Measurements from ENCODE around the gene DYNLL1.
"Not testable (repeated sequence)": the region's sequence is repeated elsewhere in the genome, so short reads cannot be mapped to it uniquely, and the experiment has no call there.

Gene DYNLL1

DNA sequence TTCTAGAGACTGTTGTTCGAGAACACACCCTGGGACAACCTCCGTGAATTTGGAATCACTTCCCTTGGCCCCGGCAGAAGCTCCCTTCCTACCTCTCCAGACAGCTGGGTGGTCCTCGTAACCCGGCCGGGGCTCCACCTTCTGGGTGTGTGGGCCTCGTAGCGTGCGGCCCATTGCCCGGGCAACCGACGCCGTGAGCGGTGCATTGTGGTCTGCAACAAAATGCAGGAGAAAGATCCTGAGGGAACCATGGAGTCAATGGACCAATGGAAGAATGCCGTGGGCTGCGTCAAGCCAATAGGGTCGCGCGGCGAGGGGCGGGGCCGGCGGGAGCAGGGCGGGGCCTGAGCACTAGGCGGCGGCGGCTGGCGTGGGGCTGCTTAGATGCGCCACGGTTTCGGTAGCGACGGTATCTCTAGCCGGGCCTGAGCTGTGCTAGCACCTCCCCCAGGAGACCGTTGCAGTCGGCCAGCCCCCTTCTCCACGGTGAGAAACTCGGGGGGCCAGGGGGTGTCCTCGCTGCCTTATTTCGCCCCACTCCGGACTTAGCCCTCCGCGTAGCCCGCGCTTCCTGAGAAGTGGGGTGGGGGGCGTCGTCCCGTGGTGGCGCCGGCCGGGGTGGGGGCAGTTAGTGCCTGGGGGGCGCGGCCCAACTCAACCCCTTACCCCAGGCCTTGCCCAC is at the start of gene DYNLL1:
Gene DYNLL1 (plus strand): TSS at position 383 of the 682 bp plus-strand sequence. CDS start 309 bp downstream, outside the sequence.
- peak; percentile 91 for TF ChIP-seq POLR2A (IDR thresholded peaks at IDR 0.05; ENCODE audit: extremely low read depth, insufficient read length)
- TF ChIP-seq, protein P1, sequence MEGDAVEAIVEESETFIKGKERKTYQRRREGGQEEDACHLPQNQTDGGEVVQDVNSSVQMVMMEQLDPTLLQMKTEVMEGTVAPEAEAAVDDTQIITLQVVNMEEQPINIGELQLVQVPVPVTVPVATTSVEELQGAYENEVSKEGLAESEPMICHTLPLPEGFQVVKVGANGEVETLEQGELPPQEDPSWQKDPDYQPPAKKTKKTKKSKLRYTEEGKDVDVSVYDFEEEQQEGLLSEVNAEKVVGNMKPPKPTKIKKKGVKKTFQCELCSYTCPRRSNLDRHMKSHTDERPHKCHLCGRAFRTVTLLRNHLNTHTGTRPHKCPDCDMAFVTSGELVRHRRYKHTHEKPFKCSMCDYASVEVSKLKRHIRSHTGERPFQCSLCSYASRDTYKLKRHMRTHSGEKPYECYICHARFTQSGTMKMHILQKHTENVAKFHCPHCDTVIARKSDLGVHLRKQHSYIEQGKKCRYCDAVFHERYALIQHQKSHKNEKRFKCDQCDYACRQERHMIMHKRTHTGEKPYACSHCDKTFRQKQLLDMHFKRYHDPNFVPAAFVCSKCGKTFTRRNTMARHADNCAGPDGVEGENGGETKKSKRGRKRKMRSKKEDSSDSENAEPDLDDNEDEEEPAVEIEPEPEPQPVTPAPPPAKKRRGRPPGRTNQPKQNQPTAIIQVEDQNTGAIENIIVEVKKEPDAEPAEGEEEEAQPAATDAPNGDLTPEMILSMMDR (IDR thresholded peaks at IDR 0.05; ENCODE audit: low read depth, low read length) = no peak
- TF ChIP-seq, protein P2, sequence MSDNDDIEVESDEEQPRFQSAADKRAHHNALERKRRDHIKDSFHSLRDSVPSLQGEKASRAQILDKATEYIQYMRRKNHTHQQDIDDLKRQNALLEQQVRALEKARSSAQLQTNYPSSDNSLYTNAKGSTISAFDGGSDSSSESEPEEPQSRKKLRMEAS (IDR thresholded peaks at IDR 0.05; ENCODE audit: low read depth, low read length) = peak; percentile 75; the same call in 1 of the 2 replicates
- peak; percentile 37 for TF ChIP-seq MYC (IDR thresholded peaks at IDR 0.05; ENCODE audit: low read depth, low read length)
- H3K4me3 ChIP-seq (ENCODE audit: low read depth, low read length) = peak within 1 kb of the TSS; percentile 87
- DNase-seq (ENCODE audit: low read depth) = peak; percentile 98

DNA sequence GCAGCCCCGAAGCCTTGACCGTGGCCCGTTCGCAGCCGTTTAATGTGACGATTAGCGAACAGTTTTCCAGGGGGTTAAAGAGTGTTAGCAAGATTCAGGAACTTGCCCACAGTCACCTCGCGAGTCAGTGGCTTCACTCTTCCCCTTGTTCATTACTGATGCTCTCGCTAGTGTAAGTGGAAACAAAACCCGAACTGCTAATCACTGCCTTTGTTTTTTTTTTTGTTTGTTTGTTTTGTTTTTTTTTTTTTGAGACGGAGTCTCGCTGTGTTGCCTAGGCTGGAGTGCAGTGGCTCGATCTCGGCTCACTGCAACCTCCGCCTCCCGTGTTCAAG is 49.1 kb upstream of the DYNLL1 start:
- DNase-seq (ENCODE audit: low read depth) = not testable (repeated sequence)
- peak overlapping the region; percentile 77 for H3K4me3 ChIP-seq (ENCODE audit: low read depth, low read length)

DNA sequence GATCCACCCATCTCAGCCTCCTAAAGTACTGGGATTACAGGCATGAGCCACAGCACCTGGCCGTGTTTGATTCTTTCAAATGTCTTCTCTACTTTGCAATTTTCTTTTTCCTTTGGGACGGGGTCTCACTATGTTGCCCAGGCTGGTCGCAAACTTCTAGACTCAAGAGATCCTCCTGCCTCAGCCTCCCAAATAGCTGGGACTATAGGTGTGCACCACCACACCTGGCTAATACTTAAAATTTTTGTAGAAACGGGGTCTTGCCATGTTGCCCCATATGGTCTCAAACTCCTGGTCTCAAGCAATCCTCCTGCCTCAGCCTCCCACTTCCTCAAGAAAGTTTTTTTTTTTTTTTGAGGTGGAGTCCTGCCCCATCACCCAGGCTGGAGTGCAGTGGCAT is 47.9 kb upstream of the DYNLL1 start:
- TF ChIP-seq, protein P2 (IDR thresholded peaks at IDR 0.05; ENCODE audit: low read depth, low read length) = no peak
- TF ChIP-seq, protein P1 (IDR thresholded peaks at IDR 0.05; ENCODE audit: low read depth, low read length) = no peak
- TF ChIP-seq POLR2A (IDR thresholded peaks at IDR 0.05; ENCODE audit: extremely low read depth, insufficient read length) = no peak
- no peak for TF ChIP-seq MYC (IDR thresholded peaks at IDR 0.05; ENCODE audit: low read depth, low read length)
- DNase-seq (ENCODE audit: low read depth) = no peak
- peak overlapping the region; percentile 77 for H3K4me3 ChIP-seq (ENCODE audit: low read depth, low read length)

DNA sequence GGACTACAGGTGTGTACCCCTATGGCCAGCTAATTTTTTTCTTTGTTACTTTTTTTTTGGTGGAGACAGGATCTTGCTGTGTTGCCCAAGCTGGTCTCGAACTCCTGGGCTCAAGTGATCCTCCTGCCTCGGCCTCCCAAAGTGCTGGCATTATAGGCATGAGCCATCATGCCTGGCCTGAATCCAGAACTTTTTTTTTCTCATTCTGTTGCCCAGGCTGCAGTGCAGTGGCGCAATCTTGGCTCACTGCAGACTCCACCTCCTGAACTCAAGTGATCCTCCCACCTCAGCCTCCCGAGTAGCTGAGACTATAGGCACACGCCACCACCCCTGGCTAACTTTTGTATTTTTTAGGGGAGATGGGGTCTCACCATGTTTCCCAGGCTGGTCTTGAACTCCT is 43.4 kb upstream of the DYNLL1 start:
- DNase-seq (ENCODE audit: low read depth) = peak; percentile 36
- H3K4me3 ChIP-seq (ENCODE audit: low read depth, low read length) = not testable (repeated sequence)

DNA sequence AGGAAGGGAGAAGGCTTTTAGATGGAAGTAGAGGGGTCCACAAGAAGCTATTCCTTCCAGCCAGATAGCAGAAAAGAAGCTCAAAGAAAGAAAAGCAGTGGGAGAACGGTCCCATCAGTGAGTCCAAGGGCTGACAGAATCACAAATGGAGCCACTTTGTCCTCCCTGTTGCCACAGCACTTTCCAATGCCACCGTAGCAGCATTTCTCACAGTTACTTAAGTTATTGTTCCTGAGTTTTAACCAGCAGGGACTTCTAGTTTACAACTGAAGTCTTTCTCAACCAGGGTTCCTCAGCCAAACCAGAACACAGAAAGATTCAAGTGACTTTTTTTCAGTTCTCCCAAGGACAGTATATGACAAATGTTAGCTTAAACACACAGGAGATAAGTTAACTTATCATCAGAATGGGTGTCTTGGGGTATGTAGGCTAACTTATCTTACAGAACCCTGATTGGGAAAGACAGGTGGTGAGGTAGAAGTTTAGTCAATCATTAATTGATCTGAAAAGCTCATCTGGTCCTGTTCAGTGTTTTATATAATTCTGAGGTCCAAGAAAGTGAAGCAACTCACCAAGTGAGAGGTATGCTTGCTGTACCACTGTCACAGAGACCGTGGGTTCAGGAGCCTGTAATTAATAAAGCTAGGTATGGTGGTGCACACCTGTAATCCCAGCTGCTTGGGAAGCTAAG is 42.7 kb upstream of the DYNLL1 start:
- H3K4me3 ChIP-seq (ENCODE audit: low read depth, low read length) = no peak overlapping the region
- no peak for DNase-seq (ENCODE audit: low read depth)
- TF ChIP-seq MYC (IDR thresholded peaks at IDR 0.05; ENCODE audit: low read depth, low read length) (no peak), POLR2A (IDR thresholded peaks at IDR 0.05; ENCODE audit: extremely low read depth, insufficient read length) (no peak)
- TF ChIP-seq, protein P2 (IDR thresholded peaks at IDR 0.05; ENCODE audit: low read depth, low read length) = no peak
- TF ChIP-seq, protein P1 (IDR thresholded peaks at IDR 0.05; ENCODE audit: low read depth, low read length) = no peak

DNA sequence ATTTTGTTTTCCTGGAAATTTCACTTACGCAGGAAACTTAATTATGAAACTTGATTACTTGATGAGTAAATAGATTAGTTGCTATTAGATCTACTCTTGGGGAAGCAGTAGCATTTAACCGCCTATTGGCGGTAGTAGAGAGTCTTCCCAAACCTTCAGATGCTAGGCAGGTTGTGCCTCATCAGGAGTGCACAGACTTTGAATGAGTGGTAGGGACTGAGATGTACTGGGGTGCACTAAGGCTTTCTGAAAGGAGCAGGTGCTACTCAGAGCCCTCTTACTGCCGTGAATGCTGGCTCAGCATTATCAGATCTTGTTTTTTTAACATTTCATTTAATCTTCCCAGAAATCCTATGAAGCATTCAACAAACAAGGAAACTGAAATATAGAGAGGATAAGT is 41.9 kb upstream of the DYNLL1 start:
- no peak overlapping the region for H3K4me3 ChIP-seq (ENCODE audit: low read depth, low read length)
- DNase-seq (ENCODE audit: low read depth) = peak; percentile 67
- TF ChIP-seq, protein P1 (IDR thresholded peaks at IDR 0.05; ENCODE audit: low read depth, low read length) = peak; percentile 88
- TF ChIP-seq POLR2A (IDR thresholded peaks at IDR 0.05; ENCODE audit: extremely low read depth, insufficient read length) = no peak

DNA sequence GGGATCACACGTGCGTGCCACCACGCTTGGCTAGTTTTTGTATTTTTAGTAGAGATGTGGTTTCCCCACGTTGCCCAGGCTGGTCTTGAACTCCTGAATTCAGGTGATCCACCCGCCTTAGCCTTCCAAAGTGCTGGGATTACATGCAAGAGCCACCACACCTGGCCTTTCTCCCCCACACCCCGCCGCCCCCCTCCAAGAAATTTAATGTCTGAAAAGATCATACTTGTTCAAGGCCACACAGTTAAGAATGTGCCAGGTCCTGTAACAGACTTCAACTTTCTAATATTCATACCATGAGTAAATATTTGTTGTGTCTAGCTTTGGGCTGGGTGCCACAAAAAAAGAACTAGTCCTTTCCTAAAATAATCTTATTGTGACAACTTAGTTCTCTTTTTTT is 40.6 kb upstream of the DYNLL1 start:
- TF ChIP-seq, protein P1 (IDR thresholded peaks at IDR 0.05; ENCODE audit: low read depth, low read length) = no peak
- TF ChIP-seq POLR2A (IDR thresholded peaks at IDR 0.05; ENCODE audit: extremely low read depth, insufficient read length) = no peak
- TF ChIP-seq MYC (IDR thresholded peaks at IDR 0.05; ENCODE audit: low read depth, low read length) = no peak
- TF ChIP-seq, protein P2 (IDR thresholded peaks at IDR 0.05; ENCODE audit: low read depth, low read length) = no peak
- DNase-seq (ENCODE audit: low read depth) = no peak
- H3K4me3 ChIP-seq (ENCODE audit: low read depth, low read length) = no peak overlapping the region
